Gastrocnemius medialis (tissue), 4 donors: ENCODE results near the gene TXNL4A. TPM values are rescaled to one million over a fixed set of nuclear protein-coding genes. Genes with fewer than 3 reads are reported as not detected.

Experiments
- ATAC-seq, 2 donors: fragments of 150-250 bp; one replicate each; pipeline ENCODE4 v1.9.1; 2016
- DNase-seq, 2 donors: peaks; one replicate each; pipeline ENCODE4 v3.0.0-alpha.2; 2019
- H3K27ac ChIP-seq, 4 donors: fragments of 200-600 bp; sonication (generic); 1 replicate in 1 of 4; 2 replicates in 3 of 4; pipeline ENCODE4 v1.5.1; 2016 to 2018; ENCODE audit warnings: mild to moderate bottlenecking in 2 of 4, moderate library complexity in 1 of 4
- H3K27me3 ChIP-seq, 3 donors: fragments of 200-600 bp; sonication (generic) in 2 of 3; 1 replicate in 1 of 3; 2 replicates in 2 of 3; pipeline versions ENCODE4 v1.5.1 to v1.6.0; 2016 to 2019; ENCODE audit warnings: mild to moderate bottlenecking in 1 of 3, moderate library complexity in 1 of 3
- H3K36me3 ChIP-seq, 2 donors: fragments of 200-600 bp; sonication (generic) in 1 of 2; one replicate each; pipeline ENCODE4 v1.5.1; 2017 to 2018
- H3K4me1 ChIP-seq, 2 donors: fragments of 200-600 bp; sonication (generic) in 1 of 2; one replicate each; pipeline ENCODE4 v1.5.1; 2016 to 2017; ENCODE audit warnings: mild to moderate bottlenecking in 2 of 2
- H3K4me3 ChIP-seq, 4 donors: fragments of 200-600 bp; sonication (generic) in 3 of 4; 1 replicate in 1 of 4; 2 replicates in 3 of 4; pipeline ENCODE4 v1.5.1; 2016 to 2019; ENCODE audit warnings: mild to moderate bottlenecking in 2 of 4
- H3K9me3 ChIP-seq, 3 donors: fragments of 200-600 bp; sonication (generic) in 2 of 3; 1 replicate in 1 of 3; 2 replicates in 2 of 3; pipeline ENCODE4 v1.5.1; 2016 to 2019
- CTCF ChIP-seq, 5 experiments: fragments of 450-650 bp in 3 of 5; fragments of 200-600 bp in 2 of 5; sonication (generic) in 2 of 5; IDR thresholded peaks in 4 of 5; conservative IDR thresholded peaks in 1 of 5; 1 replicate in 4 of 5; 2 replicates in 1 of 5; pipeline ENCODE4 v1.5.1; 2016 to 2019; ENCODE audit warnings: antibody characterized with exemption in 5 of 5, mild to moderate bottlenecking in 3 of 5, moderate library complexity in 3 of 5
- POLR2A ChIP-seq, 2 donors: fragments of 450-650 bp; IDR thresholded peaks; one replicate each; pipeline ENCODE4 v1.6.1; 2017; ENCODE audit warnings: antibody characterized with exemption in 2 of 2, mild to moderate bottlenecking in 2 of 2, moderate library complexity in 2 of 2
- in situ Hi-C, 4 donors: fragments of 200-750 bp; cut with MboI; loops; one replicate each; pipeline versions ENCODE4 v1.15.0 to v1.8.0; 2017; ENCODE audit warnings: low sequenced_read_pairs in 4 of 4
- intact Hi-C: fragments of 100-400 bp; cut with DNase I; formaldehyde crosslinking; loops from one replicate; pipeline ENCODE4 v1.15.1; 2023; ENCODE audit warnings: low total_unique reads
- total RNA-seq, 4 donors: library from RNA; depleted of rRNA; stranded (reverse); fragments of >200 nt; gene quantifications; one replicate each; pipeline versions ENCODE4 v1.1.0 to v1.2.3, GENCODE V29; 2016

Gene TXNL4A
- total RNA-seq, 4 donors from 2014 or later, result 39.9 to 105 (median 66.4) TPM

- no peaks in the 10 kb centered on the region for H3K27me3 ChIP-seq
These were observed 64.3 kb downstream of the TXNL4A start for GRCh38 chr18:79923896-79924585.

GRCh38 chr18:79922971-79923411 lies 65.4 kb downstream of the TXNL4A start:
- no peaks in the 10 kb centered on the region for H3K27me3 ChIP-seq
- ATAC-seq, result no peak
- H3K9me3 ChIP-seq, result no peaks in the 10 kb centered on the region
- peak; percentile 2 to 10 for DNase-seq
- peak overlapping the region in 1 of 4 donors; percentile 92 for H3K27ac ChIP-seq
- in situ Hi-C loops (no loop called here), intact Hi-C loops (loop anchor here (10.0 kb wide), 1 partner anchor 198 kb away; no protein-coding TSS in a partner anchor)
- H3K36me3 ChIP-seq, result peaks cover 0 to 7% of the 10 kb centered on the region in 2 donors
- H3K4me3 ChIP-seq, result no peak overlapping the region
- TF ChIP-seq CTCF (IDR thresholded peaks at IDR 0.05 in 4 of 5, conservative IDR thresholded peaks at IDR 0.05 in 1 of 5), result no peak
- TF ChIP-seq POLR2A (IDR thresholded peaks at IDR 0.05), result no peak
- peaks cover 37 to 42% of the 10 kb centered on the region in 2 donors for H3K4me1 ChIP-seq

More at GRCh38 chr18:79923896-79924585, 64.3 kb downstream of the TXNL4A start:
- TF ChIP-seq CTCF (IDR thresholded peaks at IDR 0.05 in 4 of 5, conservative IDR thresholded peaks at IDR 0.05 in 1 of 5), result no peak
- no peak for TF ChIP-seq POLR2A (IDR thresholded peaks at IDR 0.05)
- peak overlapping the region; percentile 84 to 92 (median 86) for H3K27ac ChIP-seq
- in situ Hi-C loops, result no loop called here
- H3K4me1 ChIP-seq, result peaks cover 37 to 49% of the 10 kb centered on the region in 2 donors
- no peak overlapping the region for H3K4me3 ChIP-seq
- ATAC-seq (peak in 1 of 2 donors; percentile 42), DNase-seq (peak; percentile 13 to 24)
- H3K9me3 ChIP-seq, result no peaks in the 10 kb centered on the region
- intact Hi-C loops, result loop anchor here (10.0 kb wide), 1 partner anchor 199 kb away; no protein-coding TSS in a partner anchor
- H3K36me3 ChIP-seq, result peaks cover 0 to 12% of the 10 kb centered on the region in 2 donors

GRCh38 chr18:79921984-79922965 lies 66.1 kb downstream of the TXNL4A start:
- peaks cover 30 to 34% of the 10 kb centered on the region in 2 donors for H3K4me1 ChIP-seq
- no peak for TF ChIP-seq CTCF (IDR thresholded peaks at IDR 0.05 in 4 of 5, conservative IDR thresholded peaks at IDR 0.05 in 1 of 5)
- no peak for TF ChIP-seq POLR2A (IDR thresholded peaks at IDR 0.05)
- ATAC-seq, result no peak
- H3K9me3 ChIP-seq, result no peaks in the 10 kb centered on the region
- DNase-seq, result peak in 1 of 2 donors; percentile 6
- peaks cover 0 to 8% of the 10 kb centered on the region in 2 donors for H3K36me3 ChIP-seq
- in situ Hi-C loops, result no loop called here
- H3K27ac ChIP-seq, result peak overlapping the region in 2 of 4 donors; percentile 0 to 10
- intact Hi-C loops, result loop anchor here (10.0 kb wide), 1 partner anchor 197 kb away; no protein-coding TSS in a partner anchor
- H3K27me3 ChIP-seq, result no peaks in the 10 kb centered on the region
- H3K4me3 ChIP-seq, result no peak overlapping the region

Other genes with a start within 250 kb of the TXNL4A start
- gene KCNG2, start 190.6 kb downstream of the TXNL4A start, total RNA-seq, result under 1 TPM in 1 of 4 donors, not detected in 3; 0.55 TPM
- gene SLC66A2, start 36.9 kb downstream of the TXNL4A start, total RNA-seq, result 100 to 1,000 TPM in 2 of 4 donors, 10 to 100 TPM in 2; 43.3 to 121 (median 107) TPM
- gene HSBP1L1, start 23.9 kb downstream of the TXNL4A start, total RNA-seq, result 10 to 100 TPM in 1 of 4 donors, 1 to 10 TPM in 2, under 1 TPM in 1; 0.94 to 13.4 (median 6.9) TPM
- 10 to 100 TPM; 26.6 to 37.4 (median 32.3) TPM for gene RBFA, start 45.9 kb upstream of the TXNL4A start, total RNA-seq
- gene ADNP2, start 120.7 kb upstream of the TXNL4A start, total RNA-seq, result 1 to 10 TPM; 2.6 to 4.5 (median 2.9) TPM